NOMO-1 treated with DMSO at 0.1 percent for 48 hours (cell line): ENCODE data around the gene NEAT1.

ENCODE experiments used
- DNase-seq: peaks from one replicate; lab custom pipeline; 2025; ENCODE audit not compliant: unreplicated experiment; lab: John Stamatoyannopoulos, UW

The NEAT1 gene

DNA sequence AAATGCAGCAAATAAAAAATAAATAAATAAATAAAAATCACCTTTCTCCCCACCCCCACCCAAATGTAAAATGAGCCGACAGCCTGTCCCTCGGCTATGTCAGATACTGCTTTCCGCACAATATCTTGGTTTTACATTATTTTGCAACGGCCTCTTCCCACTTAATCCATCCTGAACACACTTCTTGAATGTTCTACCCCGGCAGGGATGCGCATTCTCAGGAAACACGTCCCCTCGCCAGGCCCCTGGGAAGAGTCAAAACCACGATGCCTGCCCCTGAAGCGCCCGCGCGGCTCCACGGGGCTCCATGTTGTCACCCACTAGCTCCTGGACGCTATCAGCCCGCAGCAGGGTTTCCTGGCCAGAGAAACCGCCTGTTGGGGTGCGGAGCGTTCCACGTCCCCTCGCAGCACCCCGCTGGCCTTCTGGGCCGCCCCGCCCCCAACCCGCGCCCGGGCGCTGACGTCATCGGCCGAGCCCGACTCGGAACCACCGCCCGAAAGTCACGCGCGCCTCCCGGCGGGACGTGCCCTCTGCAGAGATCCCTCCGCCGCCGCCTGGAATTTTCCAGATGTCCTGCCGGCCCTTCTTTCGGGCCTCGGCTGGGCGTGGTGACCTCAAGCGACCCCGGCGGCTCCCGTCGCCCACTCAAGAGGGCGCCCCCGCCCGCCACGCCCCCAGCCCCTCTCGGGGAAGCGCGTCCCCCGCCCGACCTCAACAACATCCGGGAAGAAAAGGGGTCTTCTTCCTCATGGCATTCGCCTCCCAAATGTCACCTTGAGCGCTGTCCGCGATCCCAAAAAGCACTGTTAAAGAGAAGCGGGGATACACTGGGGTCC lies 585 bp upstream of the NEAT1 start:
- DNase-seq = peak; percentile 90

DNA sequence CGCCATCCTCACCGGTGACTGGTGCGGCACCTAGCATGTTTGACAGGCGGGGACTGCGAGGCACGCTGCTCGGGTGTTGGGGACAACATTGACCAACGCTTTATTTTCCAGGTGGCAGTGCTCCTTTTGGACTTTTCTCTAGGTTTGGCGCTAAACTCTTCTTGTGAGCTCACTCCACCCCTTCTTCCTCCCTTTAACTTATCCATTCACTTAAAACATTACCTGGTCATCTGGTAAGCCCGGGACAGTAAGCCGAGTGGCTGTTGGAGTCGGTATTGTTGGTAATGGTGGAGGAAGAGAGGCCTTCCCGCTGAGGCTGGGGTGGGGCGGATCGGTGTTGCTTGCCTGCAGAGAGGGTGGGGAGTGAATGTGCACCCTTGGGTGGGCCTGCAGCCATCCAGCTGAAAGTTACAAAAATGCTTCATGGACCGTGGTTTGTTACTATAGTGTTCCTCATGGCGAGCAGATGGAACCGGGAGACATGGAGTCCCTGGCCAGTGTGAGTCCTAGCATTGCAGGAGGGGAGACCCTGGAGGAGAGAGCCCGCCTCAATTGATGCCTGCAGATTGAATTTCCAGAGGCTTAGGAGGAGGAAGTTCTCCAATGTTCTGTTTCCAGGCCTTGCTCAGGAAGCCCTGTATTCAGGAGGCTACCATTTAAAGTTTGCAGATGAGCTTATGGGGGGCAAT lies 1.1 kb downstream of the NEAT1 start:
- DNase-seq = no peak

DNA sequence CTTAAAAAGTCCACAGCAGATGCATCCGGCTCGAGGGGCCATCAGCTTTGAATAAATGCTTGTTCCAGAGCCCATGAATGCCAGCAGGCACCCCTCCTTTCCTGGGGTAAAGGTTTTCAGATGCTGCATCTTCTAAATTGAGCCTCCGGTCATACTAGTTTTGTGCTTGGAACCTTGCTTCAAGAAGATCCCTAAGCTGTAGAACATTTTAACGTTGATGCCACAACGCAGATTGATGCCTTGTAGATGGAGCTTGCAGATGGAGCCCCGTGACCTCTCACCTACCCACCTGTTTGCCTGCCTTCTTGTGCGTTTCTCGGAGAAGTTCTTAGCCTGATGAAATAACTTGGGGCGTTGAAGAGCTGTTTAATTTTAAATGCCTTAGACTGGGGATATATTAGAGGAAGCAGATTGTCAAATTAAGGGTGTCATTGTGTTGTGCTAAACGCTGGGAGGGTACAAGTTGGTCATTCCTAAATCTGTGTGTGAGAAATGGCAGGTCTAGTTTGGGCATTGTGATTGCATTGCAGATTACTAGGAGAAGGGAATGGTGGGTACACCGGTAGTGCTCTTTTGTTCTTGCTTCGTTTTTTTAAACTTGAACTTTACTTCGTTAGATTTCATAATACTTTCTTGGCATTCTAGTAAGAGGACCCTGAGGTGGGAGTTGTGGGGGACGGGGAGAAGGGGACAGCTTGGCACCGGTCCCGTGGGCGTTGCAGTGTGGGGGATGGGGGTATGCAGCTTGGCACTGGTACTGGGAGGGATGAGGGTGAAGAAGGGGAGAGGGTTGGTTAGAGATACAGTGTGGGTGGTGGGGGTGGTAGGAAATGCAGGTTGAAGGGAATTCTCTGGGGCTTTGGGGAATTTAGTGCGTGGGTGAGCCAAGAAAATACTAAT lies 1.9 kb downstream of the NEAT1 start:
- DNase-seq = peak; percentile 44

DNA sequence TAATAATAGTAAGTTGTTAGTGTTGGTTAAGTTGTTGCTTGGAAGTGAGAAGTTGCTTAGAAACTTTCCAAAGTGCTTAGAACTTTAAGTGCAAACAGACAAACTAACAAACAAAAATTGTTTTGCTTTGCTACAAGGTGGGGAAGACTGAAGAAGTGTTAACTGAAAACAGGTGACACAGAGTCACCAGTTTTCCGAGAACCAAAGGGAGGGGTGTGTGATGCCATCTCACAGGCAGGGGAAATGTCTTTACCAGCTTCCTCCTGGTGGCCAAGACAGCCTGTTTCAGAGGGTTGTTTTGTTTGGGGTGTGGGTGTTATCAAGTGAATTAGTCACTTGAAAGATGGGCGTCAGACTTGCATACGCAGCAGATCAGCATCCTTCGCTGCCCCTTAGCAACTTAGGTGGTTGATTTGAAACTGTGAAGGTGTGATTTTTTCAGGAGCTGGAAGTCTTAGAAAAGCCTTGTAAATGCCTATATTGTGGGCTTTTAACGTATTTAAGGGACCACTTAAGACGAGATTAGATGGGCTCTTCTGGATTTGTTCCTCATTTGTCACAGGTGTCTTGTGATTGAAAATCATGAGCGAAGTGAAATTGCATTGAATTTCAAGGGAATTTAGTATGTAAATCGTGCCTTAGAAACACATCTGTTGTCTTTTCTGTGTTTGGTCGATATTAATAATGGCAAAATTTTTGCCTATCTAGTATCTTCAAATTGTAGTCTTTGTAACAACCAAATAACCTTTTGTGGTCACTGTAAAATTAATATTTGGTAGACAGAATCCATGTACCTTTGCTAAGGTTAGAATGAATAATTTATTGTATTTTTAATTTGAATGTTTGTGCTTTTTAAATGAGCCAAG lies 2.7 kb downstream of the NEAT1 start:
- peak; percentile 86 for DNase-seq

DNA sequence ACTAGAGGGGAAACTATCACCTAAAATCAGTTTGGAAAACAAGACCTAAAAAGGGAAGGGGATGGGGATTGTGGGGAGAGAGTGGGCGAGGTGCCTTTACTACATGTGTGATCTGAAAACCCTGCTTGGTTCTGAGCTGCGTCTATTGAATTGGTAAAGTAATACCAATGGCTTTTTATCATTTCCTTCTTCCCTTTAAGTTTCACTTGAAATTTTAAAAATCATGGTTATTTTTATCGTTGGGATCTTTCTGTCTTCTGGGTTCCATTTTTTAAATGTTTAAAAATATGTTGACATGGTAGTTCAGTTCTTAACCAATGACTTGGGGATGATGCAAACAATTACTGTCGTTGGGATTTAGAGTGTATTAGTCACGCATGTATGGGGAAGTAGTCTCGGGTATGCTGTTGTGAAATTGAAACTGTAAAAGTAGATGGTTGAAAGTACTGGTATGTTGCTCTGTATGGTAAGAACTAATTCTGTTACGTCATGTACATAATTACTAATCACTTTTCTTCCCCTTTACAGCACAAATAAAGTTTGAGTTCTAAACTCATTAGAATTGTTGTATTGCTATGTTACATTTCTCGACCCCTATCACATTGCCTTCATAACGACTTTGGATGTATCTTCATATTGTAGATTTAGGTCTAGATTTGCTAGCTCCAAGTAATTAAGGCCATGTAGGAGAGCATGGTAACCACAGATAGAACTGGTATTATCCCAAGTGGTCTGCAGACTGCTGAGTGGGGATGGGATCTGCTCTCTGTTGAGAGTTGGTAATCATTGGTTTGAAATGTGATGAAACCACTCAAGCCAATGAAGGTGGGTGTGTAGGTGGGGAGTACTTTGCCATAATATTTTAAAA lies 3.6 kb downstream of the NEAT1 start:
- DNase-seq = peak; percentile 99

DNA sequence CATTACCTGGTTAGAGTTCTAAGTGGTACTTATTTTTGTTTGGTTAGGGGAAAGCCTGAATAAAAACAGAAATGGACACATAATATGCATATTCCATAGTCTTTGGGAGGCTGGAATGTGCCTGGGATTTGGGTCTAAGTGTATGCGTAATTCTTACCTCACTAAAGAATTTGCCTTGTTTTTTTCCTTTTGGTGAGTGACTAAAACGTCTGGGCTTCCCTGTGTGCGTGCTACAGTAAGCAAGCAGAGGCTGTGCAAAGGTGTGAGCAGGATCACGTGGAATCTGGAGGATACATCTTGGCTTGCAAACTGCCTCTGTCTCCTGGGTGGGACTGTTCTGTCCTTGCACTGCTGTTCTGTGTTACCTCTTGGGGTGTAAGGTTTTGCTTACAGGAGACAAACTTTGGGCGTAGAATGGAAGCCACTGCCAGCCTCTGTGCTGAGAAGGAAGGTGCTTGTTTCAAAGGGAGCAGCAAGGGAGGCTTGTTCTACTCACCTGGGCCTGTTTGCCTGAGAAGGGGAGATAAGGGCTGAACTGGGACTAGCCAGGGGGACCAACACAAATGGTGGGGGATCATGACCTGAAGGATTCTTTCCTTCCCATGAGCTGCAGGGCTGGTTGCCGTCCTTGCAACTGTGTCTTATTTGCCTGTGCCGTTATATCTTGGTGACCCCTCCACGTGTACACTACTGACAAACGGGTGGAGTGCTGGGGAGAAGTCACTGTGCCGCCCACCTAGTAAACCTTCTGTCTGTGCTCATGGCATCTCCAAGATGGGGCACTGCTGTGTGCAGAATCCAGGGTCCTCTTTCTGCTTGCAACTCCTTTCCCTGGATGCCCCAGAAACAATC lies 4.5 kb downstream of the NEAT1 start:
- no peak for DNase-seq

DNA sequence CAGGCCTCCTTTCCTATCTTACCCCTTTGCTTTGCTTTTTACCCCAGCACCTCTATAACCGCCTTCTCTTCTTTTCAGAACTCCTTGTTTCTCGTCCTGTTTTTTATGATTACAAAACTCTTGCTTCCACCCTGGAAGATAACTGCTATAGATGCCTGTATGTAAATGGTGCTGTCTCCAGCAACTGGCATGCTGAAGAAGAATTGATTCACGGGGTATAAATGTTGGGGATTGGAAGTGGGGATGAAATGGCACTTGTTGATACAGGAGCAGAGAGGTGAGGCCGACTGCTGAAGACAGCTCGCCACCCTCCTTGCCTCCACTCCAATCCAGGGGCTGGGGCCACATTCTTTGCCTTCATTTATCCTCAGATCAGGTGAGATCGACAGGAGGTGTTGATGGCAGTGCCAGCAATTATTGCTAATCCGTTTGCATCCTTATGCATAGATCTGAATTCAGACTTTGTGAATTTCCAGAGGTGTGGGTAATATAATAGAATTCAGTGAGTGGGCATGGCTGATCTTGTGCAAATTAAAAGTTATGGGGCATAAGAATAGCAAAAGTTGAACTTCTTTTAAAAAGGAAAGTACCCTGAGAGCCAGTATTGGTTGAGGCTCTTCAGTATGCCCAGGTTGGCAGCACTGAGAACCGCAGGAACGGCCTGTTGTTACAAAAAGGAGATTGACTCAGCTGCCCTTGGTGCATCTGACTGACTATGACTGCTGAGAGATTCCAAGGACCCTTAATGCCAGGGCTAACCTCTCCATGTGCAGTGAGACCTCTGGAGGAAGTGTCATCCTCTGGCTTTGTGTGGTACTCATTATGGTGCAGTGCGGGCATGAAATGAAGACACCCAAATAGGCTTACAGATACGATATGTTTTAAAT lies 5.3 kb downstream of the NEAT1 start:
- no peak for DNase-seq

DNA sequence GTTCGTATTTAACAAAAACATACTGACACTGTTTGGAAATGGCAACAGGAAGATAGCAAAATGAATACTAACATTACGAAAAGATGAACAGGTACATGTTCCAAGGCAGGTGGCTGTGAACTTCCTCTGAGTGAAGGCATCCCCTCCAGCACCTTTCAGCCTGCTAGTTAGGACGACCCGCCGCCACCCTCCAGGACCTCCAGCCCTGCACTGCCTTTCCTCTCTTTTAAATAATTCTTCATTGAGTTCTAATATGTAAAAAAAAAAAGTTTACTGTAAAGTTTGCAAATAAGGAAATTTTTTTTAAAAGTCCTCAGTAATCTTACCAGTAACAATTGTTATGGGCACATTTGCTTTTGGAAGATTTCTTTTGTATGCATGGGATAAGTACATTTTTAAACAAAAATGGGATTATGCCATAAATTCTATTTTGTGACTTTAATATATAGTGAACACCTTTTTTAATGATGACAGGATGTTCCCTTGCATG lies 6.0 kb downstream of the NEAT1 start:
- no peak for DNase-seq

DNA sequence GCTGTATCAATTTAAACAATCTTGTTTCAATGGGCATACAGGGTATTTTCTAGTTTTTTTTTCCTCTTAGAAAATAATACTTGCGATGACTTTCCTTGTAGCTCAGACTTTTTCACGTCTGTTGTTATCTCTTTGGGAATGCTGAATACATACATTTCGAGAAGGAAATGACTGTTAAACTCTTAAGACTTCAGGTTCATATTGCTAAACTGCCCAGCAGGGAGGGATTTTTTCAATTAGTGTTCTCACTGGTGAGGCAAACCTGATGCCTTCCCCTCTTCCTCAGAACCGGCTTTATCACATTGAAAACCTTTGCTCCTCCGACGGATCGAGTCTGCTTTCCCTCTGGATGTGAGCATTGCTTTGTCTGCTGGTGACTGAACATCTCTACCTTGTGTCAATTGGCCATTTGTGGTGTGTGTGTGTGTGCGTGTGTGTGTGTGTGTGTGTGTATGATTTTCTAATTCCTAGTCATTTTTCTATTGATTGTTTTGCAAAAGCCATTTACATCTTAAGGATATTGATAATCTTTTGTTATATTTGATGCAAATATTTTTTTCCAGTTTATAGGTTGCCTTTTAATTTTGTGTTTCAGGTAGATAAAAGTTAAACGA lies 6.6 kb downstream of the NEAT1 start:
- DNase-seq = peak; percentile 23

DNA sequence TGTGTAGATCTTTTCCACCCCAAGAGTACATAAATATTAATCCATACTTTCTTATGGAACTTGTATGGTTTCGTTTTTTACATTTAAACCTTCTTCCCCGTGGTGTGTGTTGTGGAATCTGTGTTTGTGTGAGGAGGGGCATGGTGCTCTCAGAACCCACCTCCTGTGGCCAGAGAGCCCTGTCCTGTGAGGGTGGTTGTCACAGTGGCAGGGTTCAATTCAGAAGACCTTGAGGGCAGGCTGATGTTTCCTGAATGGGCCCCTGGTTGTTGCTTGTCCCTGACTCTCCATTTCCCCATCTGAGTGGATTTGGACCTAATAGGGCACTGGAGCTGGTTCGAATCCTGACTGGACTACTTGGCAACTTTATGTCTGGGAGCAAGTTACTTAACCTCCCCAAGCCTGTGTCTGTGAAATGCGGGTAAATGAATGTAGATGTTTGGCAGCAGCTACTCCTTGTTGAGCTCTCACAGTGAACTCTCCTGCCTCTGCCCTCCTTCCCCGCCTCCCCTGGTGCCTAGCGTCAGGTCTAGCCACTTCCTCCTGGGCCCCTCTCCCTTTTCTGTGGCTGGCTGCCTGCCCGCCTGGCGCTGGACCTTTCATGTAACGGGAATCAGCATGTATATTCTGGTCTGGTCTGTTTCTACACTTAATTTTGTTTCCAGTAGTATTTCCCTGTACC lies 7.3 kb downstream of the NEAT1 start:
- peak; percentile 55 for DNase-seq

DNA sequence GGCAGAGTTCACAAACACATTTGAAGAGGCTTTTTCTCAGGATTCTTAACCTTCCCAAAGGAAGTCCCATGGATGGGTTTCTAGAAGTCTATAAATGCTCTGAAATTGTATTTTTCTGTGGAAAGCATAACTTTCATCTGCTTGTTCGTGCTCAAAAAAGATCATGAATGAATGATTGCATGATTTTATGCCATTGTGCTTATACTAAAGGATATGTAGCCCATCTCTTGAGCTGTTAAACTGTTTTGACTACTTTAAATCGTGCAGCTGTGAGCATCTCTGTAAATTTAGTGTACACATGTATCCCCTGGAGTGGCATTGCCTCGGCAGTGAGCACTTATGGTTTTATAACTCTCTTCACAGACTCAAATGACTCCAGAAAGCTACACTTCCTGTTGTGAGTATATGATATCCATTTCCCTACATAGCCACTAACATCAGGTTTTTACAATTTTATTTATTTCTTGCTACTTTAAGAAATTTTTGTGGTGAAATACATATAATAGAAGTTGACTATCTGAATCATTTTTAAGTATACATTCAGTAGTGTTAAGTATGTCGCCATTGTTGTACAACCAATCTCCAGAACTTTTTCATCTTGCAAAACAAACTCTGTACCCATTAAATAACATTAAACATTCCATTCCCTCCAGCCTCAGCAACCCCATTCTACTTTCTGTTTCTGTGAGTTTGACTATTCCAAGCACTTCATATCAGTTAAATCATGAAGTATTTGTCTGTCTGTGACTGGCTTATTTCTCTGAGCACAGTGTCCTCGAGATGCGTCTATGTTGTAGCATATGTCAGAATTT lies 8.0 kb downstream of the NEAT1 start:
- DNase-seq = peak; percentile 25

DNA sequence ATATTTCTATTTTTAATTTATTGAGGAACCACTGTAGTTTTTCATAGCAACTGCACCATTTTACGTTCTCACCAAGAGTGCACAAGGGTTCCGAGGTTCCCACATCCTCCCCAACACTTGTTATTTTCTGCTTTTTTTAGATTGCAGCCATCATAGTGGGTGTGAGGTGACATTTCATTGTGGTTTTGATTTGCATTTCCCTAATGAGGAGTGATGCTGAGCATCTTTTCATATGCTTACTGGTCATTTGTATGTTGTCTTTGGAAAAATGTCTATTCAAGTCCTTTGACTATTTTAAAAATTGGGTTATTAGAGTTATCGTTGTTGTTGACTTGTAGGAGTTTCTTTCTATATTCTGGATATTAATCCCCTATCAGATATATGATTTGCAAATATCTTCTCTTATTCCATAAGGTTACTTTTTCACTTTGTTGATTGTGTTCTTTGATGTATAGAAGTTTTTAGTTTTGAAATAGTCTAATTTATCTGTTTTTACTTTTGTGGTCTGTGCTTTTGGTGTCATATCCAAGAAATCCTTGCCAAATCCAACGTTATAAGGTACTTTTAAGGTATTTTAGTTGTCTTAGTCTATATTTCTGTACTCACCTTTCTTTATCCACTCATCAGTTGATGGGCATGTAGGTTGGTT lies 9.0 kb downstream of the NEAT1 start:
- DNase-seq = peak; percentile 41

DNA sequence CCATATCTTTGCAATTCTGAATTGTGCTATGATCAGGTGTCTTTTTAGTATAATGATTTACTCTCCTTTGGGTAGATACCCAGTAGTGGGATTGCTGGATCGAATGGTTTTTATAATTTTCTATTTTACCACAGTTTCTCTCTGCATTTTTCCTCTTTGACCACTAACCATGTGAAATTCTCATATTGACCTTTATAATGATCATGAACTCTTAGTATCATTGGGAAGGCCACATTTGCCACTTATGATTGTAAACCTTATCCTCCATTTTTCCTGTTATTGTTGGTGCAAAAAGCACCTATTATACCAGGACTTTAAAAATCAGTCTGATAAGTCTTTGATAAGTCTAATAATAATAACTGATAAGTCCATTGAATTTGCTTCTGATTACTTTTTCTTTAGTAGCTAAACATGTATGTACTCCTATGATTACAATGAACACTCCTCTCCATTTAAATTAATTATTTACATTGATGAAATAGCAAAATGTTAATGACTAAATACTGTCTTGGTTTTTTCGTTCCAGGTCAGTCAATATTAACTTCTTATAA lies 9.6 kb downstream of the NEAT1 start:
- DNase-seq = no peak

DNA sequence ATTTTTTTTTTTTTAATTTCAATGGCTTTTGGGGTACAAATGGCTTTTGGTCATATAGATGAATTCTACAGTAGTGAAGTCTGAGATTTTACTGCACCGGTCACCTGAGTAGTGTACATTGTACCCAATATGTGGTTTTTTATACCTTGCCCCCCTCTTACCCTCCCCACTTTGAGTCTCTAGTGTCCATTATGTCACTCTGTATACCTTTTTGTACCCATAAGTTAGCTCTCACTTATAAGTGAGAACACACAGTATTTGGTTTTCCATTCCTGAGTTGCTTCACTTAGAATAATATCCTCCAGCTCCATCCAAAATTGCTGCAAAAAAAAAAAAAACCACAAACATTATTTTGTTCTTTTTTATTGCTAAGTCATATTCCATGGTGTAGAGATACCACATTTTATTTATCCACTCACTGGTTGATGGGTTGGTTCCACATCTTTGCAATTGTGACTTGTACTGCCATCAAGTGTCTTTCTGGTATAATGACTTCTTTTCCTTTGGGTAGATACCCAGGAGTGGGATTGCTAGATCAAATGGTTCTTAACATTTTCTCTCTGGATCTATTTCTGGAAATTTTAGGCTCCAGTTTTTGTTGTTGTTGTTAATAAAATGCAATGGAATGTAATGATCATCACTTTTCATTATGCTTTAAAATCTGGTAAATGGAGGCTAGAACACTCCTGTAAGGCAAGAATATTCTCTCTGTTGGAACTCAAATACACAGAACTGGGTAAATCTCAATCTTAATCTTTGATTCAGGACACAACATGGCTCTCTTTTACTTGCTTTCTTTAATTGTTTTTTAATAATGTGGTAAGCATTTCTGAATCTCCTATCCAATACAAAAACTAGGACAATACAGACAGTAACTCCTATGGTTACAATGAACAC lies 10.3 kb downstream of the NEAT1 start:
- peak; percentile 59 for DNase-seq
